GM23338 (cell line): ENCODE results near the gene TMEM25. TPM values are rescaled to one million over a fixed set of nuclear protein-coding genes. Genes with fewer than 3 reads are reported as not detected.

Experiments used
- JUNB ChIP-seq: IDR thresholded peaks from one replicate; pipeline ENCODE4 v1.6.1; 2016; ENCODE audit warnings: antibody characterized with exemption; ENCODE audit not compliant: unreplicated experiment
- ZNF462 ChIP-seq: fragments of 250-450 bp; sonication (Bioruptor Pico); IDR thresholded peaks from 2 replicates; pipeline ENCODE4 v1.5.0; 2020; ENCODE audit warnings: mild to moderate bottlenecking, moderate library complexity
- polyA plus RNA-seq: library from polyadenylated mRNA; unstranded; fragments of >200 nt; fragmentation: Nextera tagmentation; extraction: Ambion mirVana; gene quantifications from 2 replicates; pipeline ENCODE4 v1.2.1, GENCODE V29; 2016
- total RNA-seq: library from RNA; depleted of rRNA; stranded (reverse); fragments of >200 nt; shearing (Covaris generic); gene quantifications from 2 replicates; pipeline ENCODE4 v1.2.3, GENCODE V29; 2014; rRNA removed

Gene TMEM25
- total and polyA plus RNA-seq, 2 experiments from 2014 or later = 11.7 to 17.7 TPM

DNA sequence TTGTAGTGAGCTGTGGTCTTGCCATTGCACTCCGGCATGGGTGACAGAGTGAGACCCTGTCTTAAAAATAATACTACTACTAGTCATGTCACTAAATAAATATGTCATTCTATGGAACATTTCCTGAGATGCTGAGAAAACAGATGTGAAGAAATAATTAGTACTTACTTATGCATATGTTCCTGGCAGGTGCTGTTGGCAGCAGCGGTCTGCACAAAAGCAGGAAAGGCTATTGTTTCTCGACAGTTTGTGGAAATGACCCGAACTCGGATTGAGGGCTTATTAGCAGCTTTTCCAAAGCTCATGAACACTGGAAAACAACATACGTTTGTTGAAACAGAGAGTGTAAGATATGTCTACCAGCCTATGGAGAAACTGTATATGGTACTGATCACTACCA is 50.1 kb downstream of the TMEM25 start (continued):
- TF ChIP-seq ZNF462 (CRISPR knock-in tag) (no peak), JUNB (no peak)

Other genes with a start within 250 kb of the TMEM25 start
- gene CD3E, start 226.5 kb upstream of the TMEM25 start, total RNA-seq = not detected in 2 replicates
- gene CD3E, start 226.5 kb upstream of the TMEM25 start, polyA plus RNA-seq = not detected in 2 replicates
- gene CD3D, start 188.5 kb upstream of the TMEM25 start, total RNA-seq = not detected in 2 replicates
- gene CD3D, start 188.5 kb upstream of the TMEM25 start, polyA plus RNA-seq = not detected in 2 replicates
- not detected in 2 replicates for gene CD3G, start 186.8 kb upstream of the TMEM25 start, total RNA-seq
- gene CD3G, start 186.8 kb upstream of the TMEM25 start, polyA plus RNA-seq = not detected in 2 replicates
- 42.2 and 42.8 TPM in 2 replicates for gene UBE4A, start 171.6 kb upstream of the TMEM25 start, total RNA-seq
- 9.9 and 11.8 TPM in 2 replicates for gene UBE4A, start 171.6 kb upstream of the TMEM25 start, polyA plus RNA-seq
- gene ATP5MG, start 129.6 kb upstream of the TMEM25 start, total RNA-seq = 41.7 and 50.1 TPM in 2 replicates
- gene ATP5MG, start 129.6 kb upstream of the TMEM25 start, polyA plus RNA-seq = 987 and 1,075 TPM in 2 replicates
- gene KMT2A, start 94.7 kb upstream of the TMEM25 start, total RNA-seq = 66.6 and 72.2 TPM in 2 replicates
- gene KMT2A, start 94.7 kb upstream of the TMEM25 start, polyA plus RNA-seq = 29.0 and 34.3 TPM in 2 replicates
- 1.0 and 3.5 TPM in 2 replicates for gene TTC36, start 3.7 kb upstream of the TMEM25 start, total RNA-seq
- 0.40 TPM in 1 of 2 replicates, not detected in the other for gene TTC36, start 3.7 kb upstream of the TMEM25 start, polyA plus RNA-seq
- gene IFT46, start 34.7 kb downstream of the TMEM25 start, total RNA-seq = 11.1 and 12.8 TPM in 2 replicates
- 4.3 and 4.6 TPM in 2 replicates for gene IFT46, start 34.7 kb downstream of the TMEM25 start, polyA plus RNA-seq
- 106 and 109 TPM in 2 replicates for gene ARCN1, start 41.2 kb downstream of the TMEM25 start, total RNA-seq
- gene ARCN1, start 41.2 kb downstream of the TMEM25 start, polyA plus RNA-seq = 79.9 and 83.3 TPM in 2 replicates
- 85.2 and 93.9 TPM in 2 replicates for gene PHLDB1, start 76.4 kb downstream of the TMEM25 start, total RNA-seq
- 45.3 and 46.0 TPM in 2 replicates for gene PHLDB1, start 76.4 kb downstream of the TMEM25 start, polyA plus RNA-seq
- not detected in 2 replicates for gene TREH, start 148.5 kb downstream of the TMEM25 start, total RNA-seq
- gene TREH, start 148.5 kb downstream of the TMEM25 start, polyA plus RNA-seq = 0.24 and 0.36 TPM in 2 replicates